AG20443 (cell line): ENCODE measurements around the gene ADAMTS2.

ENCODE experiments used
- DNase-seq: peaks from one replicate; pipeline ENCODE4 v3.0.0; 2012; ENCODE audit warnings: low spot score, mixed read lengths

The ADAMTS2 gene

DNA sequence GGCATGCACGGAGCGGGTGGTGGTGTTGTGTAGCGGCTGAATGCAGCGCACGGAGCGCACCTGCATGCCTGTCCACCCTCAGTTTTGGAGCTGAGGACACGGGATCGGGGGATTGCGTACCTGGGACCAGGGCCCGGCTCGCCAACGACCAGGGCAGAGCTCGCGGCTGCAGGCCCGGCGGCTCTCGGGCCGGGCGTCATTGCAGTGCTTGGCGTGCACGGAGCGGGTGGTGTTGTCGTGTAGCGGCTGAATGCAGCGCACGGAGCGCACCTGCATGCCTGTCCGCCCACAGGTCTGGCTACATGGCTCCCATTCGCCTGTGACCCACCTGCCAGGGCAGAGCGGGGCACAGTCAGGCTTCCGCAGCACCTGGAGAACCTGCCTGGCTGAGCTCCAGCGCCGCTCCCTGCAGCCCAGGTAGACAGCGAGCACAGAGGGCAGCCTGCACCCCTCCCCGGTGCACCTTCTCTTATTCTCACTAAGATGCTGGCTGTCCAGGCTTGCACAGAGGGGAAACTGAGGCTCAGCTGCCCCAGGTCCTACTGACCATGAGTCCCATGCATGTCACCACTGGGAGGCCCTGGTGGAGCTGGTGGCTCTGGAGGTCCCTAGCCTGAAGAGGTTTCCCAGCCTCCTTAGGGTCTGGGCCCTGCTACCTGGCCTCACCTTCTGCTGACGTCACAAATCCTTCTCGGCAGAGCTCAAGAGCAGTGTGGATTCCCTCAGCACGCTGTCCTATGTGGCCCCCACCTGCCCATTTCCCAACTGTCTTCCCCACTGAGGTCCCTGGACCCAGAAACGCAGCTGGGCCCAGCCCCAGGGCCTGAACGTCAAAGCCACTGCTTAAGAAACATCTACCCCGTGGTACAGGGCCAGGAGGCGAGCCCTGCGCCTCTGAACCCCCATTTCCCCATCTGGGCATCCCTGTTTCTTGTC is 220.1 kb downstream of the ADAMTS2 start:
- no peak for DNase-seq

DNA sequence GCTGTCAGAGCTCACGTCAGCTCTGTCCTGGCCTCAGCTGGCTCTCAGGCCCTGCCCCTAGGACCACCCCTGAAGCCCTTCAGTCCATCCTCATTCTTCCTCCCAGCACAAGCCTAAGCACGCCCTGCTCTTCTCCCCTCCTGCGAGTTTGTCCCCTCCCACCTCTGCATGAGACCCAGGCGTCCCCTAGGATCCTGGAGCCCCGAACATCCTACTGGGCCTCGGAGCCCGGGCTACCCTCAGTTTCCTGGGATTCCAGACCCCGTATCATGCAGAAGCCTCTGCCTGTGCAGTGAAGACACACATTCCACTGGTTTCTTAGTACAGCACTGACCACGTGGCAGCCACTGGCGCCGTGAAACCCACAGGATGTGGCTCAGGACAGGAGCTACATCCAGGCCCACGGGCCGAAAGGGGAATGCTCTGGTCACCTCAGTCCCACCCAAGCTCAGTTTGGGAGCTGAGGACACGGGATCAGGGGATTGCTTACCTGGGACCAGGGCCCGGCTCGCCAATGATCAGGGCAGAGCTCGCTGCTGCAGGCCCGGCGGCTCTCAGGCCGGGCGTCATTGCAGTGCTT is 220.9 kb downstream of the ADAMTS2 start:
- DNase-seq = no peak

DNA sequence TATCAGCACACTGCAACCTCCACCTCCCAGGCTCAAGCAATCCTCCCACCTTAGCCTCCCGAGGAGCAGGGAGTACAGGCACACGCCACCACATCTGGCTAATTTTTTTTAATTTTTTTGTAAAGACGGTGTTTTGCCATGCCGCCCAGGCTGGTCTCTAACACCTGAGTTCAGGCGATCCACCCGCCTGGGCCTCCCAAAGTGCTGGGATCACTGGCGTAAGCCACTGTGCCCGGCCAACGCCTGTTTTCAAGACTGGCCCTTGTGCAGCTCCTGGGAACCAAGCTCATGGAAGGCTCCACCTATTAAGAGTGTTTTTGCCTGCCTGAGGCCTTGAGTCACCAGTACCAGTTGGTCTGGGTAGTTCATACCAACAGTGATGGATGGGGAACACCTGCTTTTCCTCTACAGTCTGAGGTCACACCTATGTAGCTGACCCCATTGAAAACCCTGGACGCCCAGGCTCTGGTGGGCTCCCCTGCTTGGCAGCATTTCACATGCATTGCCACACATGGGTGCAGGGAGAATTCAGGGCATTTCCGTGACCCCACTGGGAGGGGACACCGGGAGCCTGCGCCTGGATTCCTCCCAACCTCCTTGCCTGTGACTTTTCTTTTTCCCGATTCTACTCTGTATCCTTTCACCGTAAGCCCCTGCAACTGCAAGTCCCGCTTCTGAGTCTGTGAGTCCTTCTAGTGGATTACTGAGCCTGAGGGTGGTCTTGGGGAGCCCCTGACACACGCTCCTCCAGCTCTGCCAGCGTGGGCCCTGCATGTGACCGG is 221.6 kb downstream of the ADAMTS2 start:
- DNase-seq = no peak

DNA sequence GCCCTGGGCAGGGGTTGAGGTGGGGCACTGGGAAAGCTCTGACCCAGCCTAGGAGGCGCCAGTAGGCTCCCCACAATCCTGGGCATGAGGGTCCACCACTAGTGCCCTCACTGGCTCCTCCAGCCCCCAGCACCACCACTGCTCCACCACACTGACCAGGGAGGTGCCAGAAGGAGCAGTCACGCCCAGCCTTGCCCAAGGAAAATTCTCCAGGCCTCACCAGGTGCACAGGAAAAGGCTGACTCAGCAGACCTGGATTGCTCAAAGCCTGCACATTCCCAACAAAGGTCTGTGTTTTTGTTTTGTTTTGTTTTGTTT is 222.2 kb downstream of the ADAMTS2 start:
- DNase-seq = no peak

DNA sequence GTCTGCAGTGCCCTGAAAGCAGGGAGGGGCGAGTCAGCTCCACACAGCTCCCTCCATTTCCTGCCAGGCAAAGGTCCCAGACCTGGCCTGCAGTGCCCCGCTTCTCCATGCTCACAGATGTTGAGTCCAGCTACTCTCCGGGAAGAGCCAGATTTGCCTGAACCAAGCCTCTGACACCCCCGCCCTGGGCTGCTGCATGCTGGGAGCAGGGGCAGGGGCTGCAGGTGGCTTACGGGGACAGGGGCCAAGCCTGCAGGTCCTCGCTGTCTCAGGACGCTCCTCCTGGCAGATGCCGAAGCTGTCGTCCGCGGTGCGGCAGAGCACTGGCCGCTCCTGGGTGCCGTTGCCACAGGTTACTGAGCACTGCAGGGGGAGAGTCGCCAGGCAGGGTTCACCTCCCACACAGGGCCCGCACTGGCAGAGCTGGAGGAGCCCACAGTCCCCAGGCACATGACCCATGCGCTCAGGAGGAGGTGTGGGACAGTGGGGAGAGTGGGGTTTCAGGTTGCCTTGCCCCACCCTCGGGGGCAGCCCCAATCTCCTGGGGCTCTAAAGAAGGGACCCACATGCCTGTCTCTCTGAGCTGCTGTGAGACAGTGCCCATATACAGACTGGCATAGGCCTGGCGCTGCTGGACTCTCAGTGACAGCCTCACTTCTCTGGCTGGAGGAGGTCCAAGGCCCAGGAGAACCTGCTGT is 222.7 kb downstream of the ADAMTS2 start:
- no peak for DNase-seq

DNA sequence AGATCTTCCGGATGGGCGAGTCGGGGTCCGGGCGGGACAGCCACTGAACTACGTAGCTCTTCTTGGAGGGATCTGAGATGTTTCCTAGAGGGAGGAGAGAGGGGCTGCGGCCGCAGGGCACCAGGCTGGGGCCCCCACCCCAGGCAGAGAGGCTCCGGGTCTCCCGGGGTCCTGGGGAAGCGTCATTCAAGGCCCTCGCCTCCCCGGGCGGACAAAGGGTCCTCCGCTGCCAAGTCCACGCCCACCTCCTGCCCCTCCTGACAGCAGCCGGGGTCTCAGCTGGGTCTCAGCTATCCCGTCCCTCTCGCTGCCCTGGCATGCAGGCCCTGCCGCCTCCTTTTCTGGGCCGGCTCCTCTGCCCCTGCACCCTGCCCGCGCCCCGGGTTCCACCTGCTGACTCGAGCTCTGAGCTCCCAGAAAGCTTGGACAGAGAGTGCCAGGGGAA is 223.6 kb downstream of the ADAMTS2 start:
- DNase-seq = no peak

DNA sequence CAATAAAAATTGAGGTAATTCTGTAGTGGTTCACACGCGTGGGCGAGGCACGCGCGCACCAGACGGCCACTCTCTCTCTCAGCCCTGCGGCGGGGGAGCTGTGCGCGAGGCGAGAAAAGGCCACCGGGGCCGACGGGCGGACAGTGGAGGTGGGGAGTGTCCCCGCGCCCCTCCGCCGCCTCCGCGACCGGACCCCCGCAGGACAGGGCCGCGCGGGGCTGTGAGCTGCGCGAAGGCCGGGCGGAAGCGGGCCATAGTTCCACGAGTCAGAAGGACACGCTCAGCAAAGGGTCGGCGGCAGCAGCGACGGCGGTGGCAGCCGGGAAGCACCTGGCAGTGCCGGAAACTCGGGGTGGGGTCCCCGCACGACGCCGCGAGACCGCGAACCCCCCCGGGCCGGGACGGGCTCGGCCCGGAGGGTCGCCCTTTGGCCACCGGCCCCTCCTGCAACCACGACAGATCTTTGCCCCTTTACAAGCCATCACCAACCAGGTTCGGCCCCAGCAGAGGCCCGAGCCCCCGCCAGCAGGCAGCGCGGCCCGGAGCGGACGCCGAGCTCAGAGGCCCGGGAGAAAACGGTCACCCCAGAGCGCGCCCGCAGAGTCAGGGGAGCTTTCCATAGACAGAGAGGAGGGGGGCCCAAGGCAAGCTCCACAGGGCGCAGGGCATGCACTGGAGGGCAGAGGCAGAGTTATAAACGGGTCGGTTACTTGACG is 224.2 kb downstream of the ADAMTS2 start:
- no peak for DNase-seq

DNA sequence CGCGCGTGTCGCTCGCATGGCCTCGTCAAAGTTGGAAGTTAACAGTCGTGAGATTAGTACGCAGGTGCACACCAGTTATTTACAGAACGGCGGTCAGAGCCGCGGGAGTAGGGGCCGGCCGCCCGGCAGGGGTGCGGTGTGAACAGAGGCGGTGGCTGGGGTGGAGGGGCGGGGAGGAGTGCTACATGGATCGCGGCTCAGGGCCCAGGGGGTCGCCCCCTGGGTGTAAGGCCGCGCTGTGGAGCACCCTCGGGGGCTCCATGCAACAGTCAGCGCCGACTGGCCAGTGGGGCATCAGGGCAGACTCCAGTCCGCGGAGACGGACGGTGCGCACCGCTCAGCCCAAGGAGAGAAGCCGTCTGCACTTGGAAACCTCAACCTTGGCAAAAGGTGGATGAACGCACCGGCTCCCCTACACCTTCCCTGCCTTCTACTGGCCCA is 224.8 kb downstream of the ADAMTS2 start:
- DNase-seq = no peak

DNA sequence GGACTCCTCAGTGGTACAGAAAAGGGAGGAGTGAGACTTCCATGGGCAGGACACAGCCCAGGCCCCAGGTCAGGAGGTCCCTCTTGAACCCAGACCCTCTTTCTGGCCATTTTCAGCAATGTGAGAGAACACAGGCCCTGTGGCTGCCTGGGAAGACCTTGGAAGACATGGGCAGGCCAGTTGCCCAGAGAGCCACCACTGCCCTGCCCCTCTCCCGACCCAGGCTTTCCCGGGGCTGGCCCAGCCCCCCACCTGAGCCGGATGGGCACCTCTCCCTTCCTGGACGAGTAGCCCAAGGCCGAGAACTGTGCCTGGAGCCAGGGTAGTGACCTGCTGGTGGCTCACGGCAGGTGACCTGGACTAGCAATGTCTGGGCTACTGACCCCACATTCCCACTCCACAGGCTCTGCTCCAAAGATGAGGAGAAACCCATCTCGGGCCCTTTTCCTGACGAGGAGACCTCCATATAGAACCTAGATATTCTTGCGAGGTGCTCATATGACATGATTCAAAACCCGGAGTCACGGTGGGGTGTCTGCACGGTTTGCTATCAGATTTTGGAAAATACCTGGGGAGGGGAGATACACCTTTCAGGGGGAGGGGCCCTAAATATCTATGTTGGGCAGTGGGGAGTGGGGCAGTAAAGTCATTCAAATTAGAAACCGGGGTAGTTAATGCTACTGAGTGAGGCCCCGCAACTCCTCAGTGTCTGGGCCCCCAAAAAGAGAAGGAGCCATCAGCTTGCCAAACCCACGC is 225.7 kb downstream of the ADAMTS2 start:
- no peak for DNase-seq

DNA sequence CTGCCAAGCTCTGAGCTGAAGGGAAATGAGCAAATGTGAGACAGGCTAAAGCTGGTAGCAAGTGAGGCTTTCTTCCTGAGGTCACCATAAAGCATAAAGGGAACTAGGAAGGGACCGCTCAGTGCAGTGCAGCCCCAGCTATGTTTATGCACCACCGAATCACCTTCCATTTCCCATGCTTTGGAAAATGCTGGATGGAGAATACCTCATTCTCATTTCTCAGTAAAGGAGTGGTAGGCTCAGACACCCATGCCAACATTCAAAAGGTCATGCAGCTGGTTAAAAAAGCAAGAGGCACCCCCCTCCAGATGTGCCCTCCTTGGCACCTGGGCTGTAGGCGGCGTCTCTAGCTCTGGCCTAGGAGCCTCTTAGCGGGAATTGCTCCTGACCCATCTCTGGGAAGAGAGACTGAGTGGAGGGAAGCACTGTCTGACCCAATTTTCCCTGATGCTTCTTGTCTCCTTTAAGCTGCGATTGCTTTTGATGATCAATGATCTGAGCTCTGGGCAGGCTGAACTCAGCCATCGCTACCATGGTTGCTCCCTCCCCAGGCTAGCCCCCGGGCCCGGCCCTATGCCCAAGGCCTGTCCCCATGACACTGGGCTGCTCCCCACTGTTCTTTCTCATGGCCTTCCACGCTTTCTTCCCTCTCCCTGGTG is 226.4 kb downstream of the ADAMTS2 start:
- no peak for DNase-seq

DNA sequence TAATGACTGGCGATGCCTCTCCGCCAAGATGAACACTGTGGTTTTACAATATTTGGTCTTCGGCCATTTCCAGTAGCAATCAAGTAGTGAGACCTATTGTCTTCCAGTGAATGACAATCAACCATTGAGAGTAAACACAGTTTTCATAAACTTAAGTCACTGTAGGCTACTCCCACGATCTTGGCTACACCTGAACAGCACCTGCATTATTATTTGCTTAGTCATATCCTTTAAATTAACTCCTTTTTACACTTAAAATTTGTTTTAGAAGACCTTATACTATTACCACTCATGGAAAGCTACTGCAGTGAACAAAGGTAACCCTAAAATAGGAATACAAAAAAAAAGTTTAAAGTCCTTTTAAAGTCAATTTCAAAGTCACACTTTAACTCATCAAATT is 226.9 kb downstream of the ADAMTS2 start:
- DNase-seq = no peak

DNA sequence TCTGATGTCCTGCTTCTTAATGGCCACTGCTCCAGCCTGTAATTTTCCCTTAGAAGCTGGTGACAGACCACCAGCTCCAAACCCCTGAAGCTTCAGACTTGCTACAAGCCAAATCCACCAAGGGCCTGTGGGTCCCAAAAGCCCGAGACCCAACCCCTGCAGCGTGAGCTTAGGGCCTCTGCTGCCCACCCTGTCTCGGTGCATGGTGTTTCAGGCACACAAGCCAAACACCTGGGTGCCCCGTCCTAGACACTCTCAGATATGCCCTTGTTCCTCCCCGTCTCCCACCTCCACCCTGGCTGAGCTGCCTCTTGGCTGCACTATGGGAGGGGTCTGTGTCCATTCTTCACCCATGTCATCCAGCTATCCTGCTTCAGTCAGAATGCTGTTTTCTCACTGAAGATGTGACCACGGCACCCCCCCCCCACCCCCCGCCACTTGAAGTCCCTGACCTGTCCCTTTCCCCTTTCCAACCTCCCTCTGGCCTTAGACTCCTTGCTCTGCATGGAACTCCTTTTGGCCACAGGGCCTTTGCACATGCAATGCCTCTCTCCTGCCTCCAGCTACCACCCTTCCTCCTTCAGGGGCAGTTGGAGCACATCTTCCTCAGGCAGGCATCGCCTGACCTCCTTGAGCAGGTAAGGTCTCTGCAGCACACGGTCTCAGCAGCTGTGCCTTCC is 229.3 kb downstream of the ADAMTS2 start:
- no peak for DNase-seq

DNA sequence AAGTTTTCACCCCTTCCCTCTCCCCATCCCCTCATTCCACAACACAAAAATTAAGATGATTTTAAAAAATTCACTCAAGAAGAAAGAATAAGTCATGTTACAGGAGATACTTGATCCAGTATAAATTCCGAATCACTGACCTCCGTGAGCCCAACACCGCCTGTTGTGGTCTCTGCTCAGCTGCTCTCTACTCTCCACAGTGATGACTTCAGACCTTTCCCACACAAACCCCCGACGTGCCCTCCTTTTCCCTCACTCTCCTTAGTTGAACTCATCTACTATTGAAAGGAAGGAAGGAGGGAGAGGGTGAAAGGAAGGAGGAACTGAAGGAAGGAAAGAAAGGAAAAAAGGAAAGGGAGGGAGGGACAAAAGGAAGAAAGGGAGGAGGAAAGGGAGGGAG is 230.0 kb downstream of the ADAMTS2 start:
- no peak for DNase-seq

DNA sequence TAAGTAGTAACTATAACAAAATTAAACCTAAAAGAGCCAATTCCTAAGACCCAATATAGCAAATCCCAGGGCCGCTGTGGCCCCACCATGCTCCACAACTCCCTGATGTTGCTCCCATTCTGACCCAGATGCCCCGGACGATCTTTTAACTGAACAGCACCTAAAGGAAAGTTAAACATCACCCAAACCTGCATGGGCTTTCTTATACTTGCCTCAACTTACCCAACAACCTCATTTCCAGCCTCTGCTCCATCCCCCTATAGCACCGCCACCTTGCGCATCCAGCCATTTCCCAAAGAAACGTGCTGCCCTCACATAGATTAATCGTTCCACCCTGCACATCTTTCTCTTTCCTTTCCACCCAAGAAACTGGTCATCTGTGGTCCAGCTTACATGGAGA is 230.5 kb downstream of the ADAMTS2 start:
- DNase-seq = no peak

DNA sequence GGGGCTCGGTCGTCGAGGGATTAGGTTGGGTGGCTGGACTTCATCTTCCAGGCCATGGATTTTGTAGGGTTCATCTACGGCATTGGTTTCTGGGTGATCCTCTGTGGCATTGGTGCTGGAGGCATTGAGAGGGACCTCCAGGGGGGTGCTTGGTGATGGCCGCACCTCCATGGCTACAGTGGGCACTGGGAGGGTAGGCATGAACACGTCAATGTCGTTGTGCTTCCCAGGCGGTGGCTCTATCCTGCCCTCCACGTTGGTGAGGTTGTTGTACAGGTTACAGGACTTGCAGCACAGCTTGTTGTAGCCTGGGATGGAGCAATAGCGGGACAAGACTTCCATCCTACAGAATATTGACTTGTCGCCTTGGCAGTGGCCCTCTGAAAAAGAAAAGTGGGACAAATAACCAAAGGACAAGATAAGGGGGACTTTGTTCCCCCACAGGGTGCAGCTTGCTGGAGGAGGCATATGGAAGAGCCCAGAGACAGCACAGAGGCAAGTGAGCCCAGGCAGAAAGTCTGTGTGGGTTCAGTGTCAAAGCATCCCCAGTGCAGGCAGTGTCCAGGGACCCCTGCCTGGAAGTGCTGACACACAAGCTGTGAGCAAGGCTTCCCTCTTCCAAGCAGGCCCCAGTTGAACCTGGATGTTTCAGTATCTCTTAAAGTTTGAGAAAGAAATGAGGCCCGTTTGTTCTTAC is 231.2 kb downstream of the ADAMTS2 start:
- DNase-seq = no peak

DNA sequence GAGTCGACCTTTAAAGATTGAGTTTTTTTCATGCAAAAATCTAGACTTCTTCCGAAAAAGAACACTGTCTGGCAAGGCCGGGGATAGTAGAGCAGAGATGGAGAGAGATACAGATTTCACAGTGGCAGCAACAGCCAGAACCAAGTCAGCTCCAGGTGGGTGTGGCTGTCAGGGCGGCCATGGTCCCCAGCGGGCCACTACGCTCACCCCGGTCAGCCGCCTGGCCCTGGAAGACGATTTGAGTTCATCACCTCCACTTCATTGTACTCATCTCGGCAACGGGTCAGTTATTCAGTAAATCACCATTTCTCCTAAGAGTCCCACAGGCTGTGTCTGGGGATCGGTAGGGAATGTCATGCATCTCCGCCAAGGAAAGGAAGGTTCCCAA is 232.1 kb downstream of the ADAMTS2 start:
- no peak for DNase-seq

DNA sequence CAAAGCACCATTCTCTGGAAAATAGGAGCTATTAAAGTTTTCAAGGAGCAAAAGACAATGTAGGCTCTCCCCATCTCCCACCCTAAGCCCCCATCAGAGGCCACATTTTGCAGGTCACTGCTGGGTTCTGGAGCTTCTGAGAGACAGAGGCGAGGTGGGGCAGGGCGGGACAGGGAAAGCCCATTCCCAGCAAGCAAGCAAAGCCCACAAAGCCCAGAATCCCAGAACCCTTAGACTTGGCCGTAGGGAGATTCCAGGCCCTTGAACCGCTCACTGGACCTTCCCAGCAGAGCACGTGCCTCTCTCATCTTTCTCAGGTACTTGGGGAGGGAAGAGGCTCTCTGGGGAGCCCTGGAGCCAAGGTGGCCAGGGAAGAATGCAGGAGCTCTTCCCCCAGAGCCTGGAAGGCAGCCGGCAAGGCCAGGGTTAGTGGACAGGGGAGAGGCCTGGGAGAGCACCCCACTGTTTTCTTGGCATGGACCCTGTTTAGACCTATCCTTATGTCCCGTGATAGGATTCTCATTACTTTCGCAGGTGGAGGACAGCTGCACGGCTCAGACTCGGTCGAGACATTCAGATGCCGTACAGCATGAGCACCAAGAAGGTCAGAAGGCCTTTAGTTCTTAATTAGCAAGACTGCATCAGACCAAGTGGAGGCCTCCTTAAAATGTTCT is 232.7 kb downstream of the ADAMTS2 start:
- no peak for DNase-seq
